HEK293 (cell line): ENCODE measurements around the gene SBF2.

ENCODE experiments used
- CTCF ChIA-PET: fragments of 350-600 bp; formaldehyde crosslinking; extraction: SDS; loops from one replicate; lab custom pipeline; 2021; ENCODE audit warnings: antibody characterized with exemption; lab: Yijun Ruan, JAX
- POLR2A ChIA-PET: fragments of 300-600 bp; formaldehyde crosslinking; extraction: SDS; loops from one replicate; lab custom pipeline; 2020; ENCODE audit warnings: antibody characterized with exemption, inconsistent platforms; lab: Yijun Ruan, JAX
- H3K27ac ChIP-seq: fragments of 200-500 bp; sonication (Bioruptor generic); 2 replicates; pipeline ENCODE4 v1.5.1; 2014; ENCODE audit warnings: low read depth, low read length, control low read depth, inconsistent platforms; ENCODE audit errors: extremely low read depth
- H3K36me3 ChIP-seq, 2 experiments: fragments of 200-500 bp in 1 of 2; sonication (Bioruptor generic) in 1 of 2; 1 replicate in 1 of 2; 2 replicates in 1 of 2; pipeline ENCODE4 v1.5.1; 2014 to 2017; ENCODE audit warnings: inconsistent platforms in 2 of 2, low read length in 2 of 2; ENCODE audit not compliant: control insufficient read depth in 2 of 2, insufficient read depth in 1 of 2
- H3K4me1 ChIP-seq: fragments of 200-500 bp; sonication (Bioruptor generic); 2 replicates; pipeline ENCODE4 v1.5.1; 2014; ENCODE audit warnings: mild to moderate bottlenecking, low read length, inconsistent platforms; ENCODE audit not compliant: control insufficient read depth, insufficient read depth
- H3K4me3 ChIP-seq: 2 replicates; pipeline ENCODE4 v1.5.1; 2011; ENCODE audit warnings: low read depth, mild to moderate bottlenecking, control low read depth, low read length, moderate library complexity
- H3K9me3 ChIP-seq: fragments of 200-500 bp; sonication (Bioruptor generic); 2 replicates; pipeline ENCODE4 v1.5.1; 2014; ENCODE audit warnings: low read depth, low read length, inconsistent platforms; ENCODE audit not compliant: control insufficient read depth, insufficient read depth
- FEZF1 ChIP-seq: fragments of 450-650 bp; formaldehyde crosslinking; IDR thresholded peaks from 2 replicates; pipeline ENCODE4 v1.5.1; 2016; ENCODE audit warnings: missing biosample characterization, missing genetic modification characterization
- HIC1 ChIP-seq: fragments of 450-650 bp; formaldehyde crosslinking; IDR thresholded peaks from 2 replicates; pipeline ENCODE4 v1.5.1; 2016; ENCODE audit warnings: missing biosample characterization, missing genetic modification characterization
- INSM2 ChIP-seq: fragments of 450-650 bp; formaldehyde crosslinking; IDR thresholded peaks from 2 replicates; pipeline ENCODE4 v1.5.1; 2016; ENCODE audit warnings: missing biosample characterization, missing genetic modification characterization
- MZF1 ChIP-seq: fragments of 450-650 bp; formaldehyde crosslinking; IDR thresholded peaks from 2 replicates; pipeline ENCODE4 v1.5.1; 2017; ENCODE audit warnings: missing biosample characterization, missing genetic modification characterization, borderline replicate concordance
- PRDM2 ChIP-seq: fragments of 450-650 bp; formaldehyde crosslinking; IDR thresholded peaks from 2 replicates; pipeline ENCODE4 v1.5.1; 2016; ENCODE audit warnings: missing biosample characterization, missing genetic modification characterization, borderline replicate concordance
- SCRT1 ChIP-seq: fragments of 450-650 bp; formaldehyde crosslinking; IDR thresholded peaks from 2 replicates; pipeline ENCODE4 v1.5.1; 2016; ENCODE audit warnings: missing biosample characterization, missing genetic modification characterization, borderline replicate concordance
- ZBTB10 ChIP-seq: fragments of 450-650 bp; formaldehyde crosslinking; IDR thresholded peaks from 2 replicates; pipeline ENCODE4 v1.5.1; 2016; ENCODE audit warnings: missing biosample characterization, missing genetic modification characterization
- ZBTB48 ChIP-seq: fragments of 450-650 bp; formaldehyde crosslinking; IDR thresholded peaks from 2 replicates; pipeline ENCODE4 v1.5.1; 2016; ENCODE audit warnings: missing biosample characterization, missing genetic modification characterization
- ZFP37 ChIP-seq: fragments of 450-650 bp; formaldehyde crosslinking; IDR thresholded peaks from 2 replicates; pipeline ENCODE4 v1.5.1; 2016; ENCODE audit warnings: missing biosample characterization, missing genetic modification characterization
- ZNF16 ChIP-seq: fragments of 450-650 bp; formaldehyde crosslinking; IDR thresholded peaks from 2 replicates; pipeline ENCODE4 v1.5.1; 2016; ENCODE audit warnings: low read depth, missing biosample characterization, missing genetic modification characterization
- ZNF169 ChIP-seq: fragments of 450-650 bp; formaldehyde crosslinking; IDR thresholded peaks from 2 replicates; pipeline ENCODE4 v1.5.1; 2016; ENCODE audit warnings: missing biosample characterization, missing genetic modification characterization
- ZNF423 ChIP-seq: fragments of 450-650 bp; formaldehyde crosslinking; IDR thresholded peaks from 2 replicates; pipeline ENCODE4 v1.5.1; 2016; ENCODE audit warnings: missing biosample characterization, missing genetic modification characterization
- ZNF433 ChIP-seq: fragments of 450-650 bp; formaldehyde crosslinking; IDR thresholded peaks from 2 replicates; pipeline ENCODE4 v1.5.1; 2016; ENCODE audit warnings: missing biosample characterization, missing genetic modification characterization, low read depth
- ZNF768 ChIP-seq: fragments of 450-650 bp; formaldehyde crosslinking; IDR thresholded peaks from 2 replicates; pipeline ENCODE4 v1.5.1; 2018; ENCODE audit warnings: missing biosample characterization, mild to moderate bottlenecking, missing genetic modification characterization
- ZNF792 ChIP-seq: fragments of 450-650 bp; formaldehyde crosslinking; IDR thresholded peaks from 2 replicates; pipeline ENCODE4 v1.5.1; 2016; ENCODE audit warnings: missing biosample characterization, missing genetic modification characterization

Gene SBF2

GRCh38 chr11:9765320-9766101 is 528.5 kb downstream of the SBF2 start (continued):
- TF ChIP-seq HIC1 (tag by site-specific recombination) (no peak), FEZF1 (no peak), MZF1 (tag by site-specific recombination) (no peak), ZNF792 (tag by site-specific recombination) (no peak)
- TF ChIP-seq, all 188 proteins: peak for 5

- H3K4me1 ChIP-seq, result no peaks in the 10 kb centered on the region
- peaks cover 0 to 4% of the 10 kb centered on the region in 2 experiments; a peak in 1 of 3 replicates for H3K36me3 ChIP-seq
- CTCF ChIA-PET, result interaction anchor here (0.5 to 1.3 kb wide), 3 partner anchors 149 to 229 kb away, joined by 3 read pairs; no protein-coding TSS in a partner anchor
- no peak overlapping the region for H3K4me3 ChIP-seq
- H3K27ac ChIP-seq, result no peak overlapping the region
- POLR2A ChIA-PET, result no interaction called here
- no peaks in the 10 kb centered on the region for H3K9me3 ChIP-seq
- TF ChIP-seq SCRT1 (tag by site-specific recombination) (no peak), INSM2 (tag by site-specific recombination) (no peak), ZNF792 (tag by site-specific recombination) (no peak), ZNF16 (tag by site-specific recombination) (no peak), ZBTB48 (tag by site-specific recombination) (no peak), ZNF433 (tag by site-specific recombination) (no peak), PRDM2 (tag by site-specific recombination) (no peak), ZNF169 (tag by site-specific recombination) (no peak), ZFP37 (no peak)
Measured at GRCh38 chr11:9763301-9763700, 530.7 kb downstream of the SBF2 start.

GRCh38 chr11:9762531-9762930 is 531.5 kb downstream of the SBF2 start:
- Histone ChIP-seq H3K36me3 (no peaks in the 10 kb centered on the region), H3K27ac (no peak overlapping the region), H3K9me3 (no peaks in the 10 kb centered on the region), H3K4me1 (no peaks in the 10 kb centered on the region), H3K4me3 (no peak overlapping the region)
- ChIA-PET POLR2A (no interaction called here), CTCF (interaction anchor here (0.5 to 1.0 kb wide), 3 partner anchors 148 to 706 kb away, joined by 3 to 5 read pairs (median 3); no protein-coding TSS in a partner anchor)
- no peak for TF ChIP-seq SCRT1 (tag by site-specific recombination)
- no peak for TF ChIP-seq ZBTB10 (tag by site-specific recombination)
- TF ChIP-seq ZNF423 (tag by site-specific recombination), result no peak
- no peak for TF ChIP-seq ZNF768 (tag by site-specific recombination)
